Activated naive CD4-positive, alpha-beta T cell treated with anti-CD3 and anti-CD28 coated beads, Interleukin-2, amount 10 ng/mL, durations not matched to agents 7 days and 5 days (primary cell): Measurements from ENCODE around the gene MGAT3.

ENCODE experiments used
- CTCF ChIA-PET: fragments of 350-600 bp; sonication (Branson Sonifier 250); formaldehyde crosslinking; loops from one replicate; lab custom pipeline; 2021; ENCODE audit warnings: antibody characterized with exemption; lab: Charles Lee
- DNase-seq: peaks from one replicate; pipeline ENCODE4 v3.0.0-alpha.2; 2020
- H3K27ac Mint-ChIP-seq: one replicate; pipeline ENCODE4 v1.8.0; 2021; ENCODE audit warnings: mild to moderate bottlenecking, moderate library complexity, mixed read lengths
- H3K27me3 Mint-ChIP-seq: one replicate; pipeline ENCODE4 v1.8.0; 2021; ENCODE audit warnings: mild to moderate bottlenecking, mixed read lengths
- H3K36me3 Mint-ChIP-seq: one replicate; pipeline ENCODE4 v1.8.0; 2021; ENCODE audit warnings: mixed read lengths
- H3K4me1 Mint-ChIP-seq: one replicate; pipeline ENCODE4 v1.8.0; 2021; ENCODE audit warnings: mixed read lengths
- H3K4me3 Mint-ChIP-seq: one replicate; pipeline ENCODE4 v1.8.0; 2021; ENCODE audit warnings: mild to moderate bottlenecking, moderate library complexity, mixed read lengths
- H3K9me3 Mint-ChIP-seq: one replicate; pipeline ENCODE4 v1.8.0; 2021; ENCODE audit warnings: mixed read lengths

MGAT3 gene

DNA sequence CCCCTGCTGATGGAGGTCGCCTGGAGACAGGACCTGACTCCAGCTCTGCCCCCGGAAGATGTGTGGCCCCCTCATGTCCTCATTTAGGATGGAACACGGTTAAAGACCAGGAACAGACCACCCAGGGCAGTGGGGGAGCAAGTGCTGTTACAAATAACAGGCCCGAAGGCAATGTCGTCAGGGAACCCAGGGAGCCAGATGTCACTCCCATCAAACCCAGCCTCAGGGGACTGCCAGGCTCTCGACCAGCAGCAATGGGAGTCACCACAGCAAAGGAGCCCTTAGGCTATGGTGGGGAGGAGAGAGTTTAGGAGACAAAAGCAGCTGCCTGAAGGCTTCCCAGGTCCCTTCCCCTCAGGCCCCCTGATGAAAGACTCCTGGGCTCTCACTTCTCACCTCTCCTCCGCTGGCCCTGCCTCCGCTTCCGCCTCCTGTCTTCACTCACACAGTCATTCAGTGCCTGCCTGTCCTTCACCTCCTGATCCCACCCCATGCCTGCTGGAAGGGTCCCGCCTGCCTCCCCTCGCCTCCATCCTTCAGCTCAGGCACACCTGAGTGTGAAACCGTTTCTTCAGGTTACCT is 71.4 kb downstream of the MGAT3 start:
- peak overlapping the region; percentile 88 for H3K27ac Mint-ChIP-seq
- peaks cover 65% of the 10 kb centered on the region for H3K36me3 Mint-ChIP-seq
- no peaks in the 10 kb centered on the region for H3K27me3 Mint-ChIP-seq
- DNase-seq: no peak
- H3K9me3 Mint-ChIP-seq: no peaks in the 10 kb centered on the region
- CTCF ChIA-PET: interaction anchor here (0.8 to 7.0 kb wide), 13 partner anchors 12 to 508 kb away, joined by 3 to 216 read pairs (median 6); partner anchors contain the start of genes MIEF1, RPL3 and TAB1
- H3K4me3 Mint-ChIP-seq: no peak overlapping the region
- peaks cover 89% of the 10 kb centered on the region for H3K4me1 Mint-ChIP-seq

DNA sequence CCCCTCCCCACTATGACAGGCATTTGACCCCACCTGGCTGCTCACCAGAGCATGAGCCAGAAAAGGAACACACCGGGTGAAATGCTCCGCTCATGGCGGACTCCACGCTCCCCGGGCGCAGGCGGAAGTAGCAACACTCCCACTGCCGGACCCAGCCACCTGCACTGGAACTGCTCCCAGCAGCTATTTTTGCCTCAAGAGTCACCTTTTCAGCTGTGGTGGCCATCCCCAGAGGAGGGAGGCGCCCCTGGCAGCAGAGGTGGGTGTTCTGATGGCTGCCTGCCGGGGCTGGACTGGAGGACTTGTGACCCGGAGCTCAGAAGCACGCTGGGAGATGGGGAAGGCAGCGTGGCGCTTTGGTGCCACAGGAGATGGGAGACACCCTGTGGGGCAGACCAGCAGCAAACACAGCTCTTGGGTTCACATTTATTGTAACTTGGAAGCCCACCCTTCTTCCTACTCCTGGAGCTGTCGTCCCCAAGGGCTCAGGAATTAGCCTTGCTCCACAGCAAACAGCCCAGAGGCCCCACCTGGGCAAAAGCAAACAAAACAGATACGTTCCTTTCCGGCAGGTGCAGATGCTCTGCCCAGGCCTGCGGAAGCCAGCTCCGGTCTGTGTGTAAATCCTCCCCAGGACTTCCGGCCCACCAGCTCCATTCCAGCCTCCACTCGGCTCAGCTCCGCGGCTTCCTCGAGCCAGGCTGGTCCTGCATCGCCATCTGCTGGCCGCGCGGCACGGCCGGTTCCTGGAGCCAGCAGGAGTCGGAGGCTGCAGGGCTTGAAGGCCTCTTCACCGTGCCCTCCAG is 72.1 kb downstream of the MGAT3 start:
- peak overlapping the region; percentile 61 for H3K4me3 Mint-ChIP-seq
- H3K27ac Mint-ChIP-seq: peak overlapping the region; percentile 88
- peaks cover 61% of the 10 kb centered on the region for H3K36me3 Mint-ChIP-seq
- H3K9me3 Mint-ChIP-seq: no peaks in the 10 kb centered on the region
- DNase-seq: peak; percentile 95
- CTCF ChIA-PET: interaction anchor here (0.6 to 7.0 kb wide), 23 partner anchors 9 to 512 kb away, joined by 3 to 216 read pairs (median 5); partner anchors contain the start of genes ATF4, MIEF1, RPL3 and TAB1
- H3K4me1 Mint-ChIP-seq: peaks cover 89% of the 10 kb centered on the region
- no peaks in the 10 kb centered on the region for H3K27me3 Mint-ChIP-seq

DNA sequence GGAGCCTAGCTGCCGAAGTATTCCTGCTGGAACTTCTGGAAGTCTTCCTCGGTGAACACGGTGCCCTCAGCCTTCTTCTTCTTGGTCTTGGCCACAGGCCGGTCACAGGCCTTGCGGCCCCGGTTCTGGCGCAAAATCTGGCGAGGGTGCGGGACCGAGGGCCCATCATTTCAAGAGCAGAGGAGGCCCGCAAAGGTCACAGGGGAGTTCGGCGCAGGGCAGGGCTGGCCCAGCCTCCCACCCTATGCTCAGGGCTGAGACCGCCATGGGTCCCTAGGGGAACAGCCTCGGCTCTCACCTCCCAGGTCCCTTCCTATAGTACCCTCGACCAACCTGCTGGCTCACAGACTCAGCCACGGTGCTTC is 72.7 kb downstream of the MGAT3 start:
- Mint-ChIP-seq H3K36me3 (peaks cover 57% of the 10 kb centered on the region), H3K4me1 (peaks cover 90% of the 10 kb centered on the region), H3K4me3 (peak overlapping the region; percentile 61), H3K9me3 (no peaks in the 10 kb centered on the region), H3K27me3 (no peaks in the 10 kb centered on the region), H3K27ac (peak overlapping the region; percentile 15)
- no peak for DNase-seq
- CTCF ChIA-PET: interaction anchor here (0.6 to 7.0 kb wide), 19 partner anchors 10 to 511 kb away, joined by 3 to 216 read pairs (median 6); partner anchors contain the start of genes ATF4, MIEF1, RPL3 and TAB1

DNA sequence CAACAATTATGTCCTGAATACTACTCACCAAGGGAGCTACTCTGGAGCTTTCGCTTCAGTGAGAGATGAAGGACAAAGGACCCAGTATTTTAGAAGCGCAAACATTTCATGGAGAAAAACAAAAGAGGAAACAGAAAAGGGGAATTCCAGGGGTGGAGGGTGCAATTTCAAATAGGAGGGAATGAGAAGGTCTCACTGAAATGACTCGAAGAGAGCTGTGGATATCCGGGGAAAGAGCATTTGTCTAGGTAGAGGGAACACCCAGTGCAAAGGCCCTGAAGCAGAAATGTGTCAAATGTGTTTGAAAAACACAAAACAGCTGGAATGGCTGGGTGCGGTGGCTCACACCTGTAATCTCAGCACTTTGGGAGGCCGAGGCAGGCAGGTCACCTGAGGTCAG is 73.3 kb downstream of the MGAT3 start:
- peak overlapping the region; percentile 4 for H3K4me3 Mint-ChIP-seq
- CTCF ChIA-PET: interaction anchor here (0.7 to 7.0 kb wide), 9 partner anchors 10 to 495 kb away, joined by 3 to 216 read pairs (median 5); partner anchors contain the start of genes ATF4, RPL3 and TAB1
- H3K4me1 Mint-ChIP-seq: peaks cover 84% of the 10 kb centered on the region
- no peak for DNase-seq
- no peaks in the 10 kb centered on the region for H3K27me3 Mint-ChIP-seq
- H3K36me3 Mint-ChIP-seq: peaks cover 50% of the 10 kb centered on the region
- no peaks in the 10 kb centered on the region for H3K9me3 Mint-ChIP-seq
- H3K27ac Mint-ChIP-seq: peak overlapping the region; percentile 15

DNA sequence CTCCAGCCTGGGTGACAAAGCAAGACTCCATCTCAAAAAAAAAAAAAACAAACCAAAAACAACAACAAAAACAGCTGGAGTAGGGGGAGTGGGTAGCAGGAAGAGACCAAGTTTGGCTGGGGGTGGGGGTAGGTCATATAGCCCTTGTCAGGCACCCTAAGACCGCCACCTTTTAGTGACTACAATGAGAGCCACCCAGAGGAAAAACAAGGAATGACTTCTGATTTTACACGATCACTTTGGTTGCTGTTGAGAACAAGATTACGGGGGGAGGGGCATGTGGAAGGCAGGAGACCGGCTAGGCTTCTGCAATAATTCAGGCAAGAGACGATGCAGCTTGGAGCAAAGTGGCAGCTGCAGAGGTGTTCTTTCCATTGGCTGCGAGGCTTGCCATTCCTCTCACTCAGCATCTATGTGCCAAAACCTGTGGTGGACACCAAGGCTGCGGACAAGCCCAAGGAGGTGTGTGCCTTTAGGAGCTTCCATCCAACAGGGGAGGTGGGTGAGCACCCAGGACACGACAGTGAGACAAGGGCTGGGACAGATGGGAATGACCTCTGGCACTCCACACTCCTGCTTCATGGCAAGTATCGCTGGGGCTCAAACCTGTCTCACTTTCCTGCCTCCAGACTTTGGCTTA is 74.0 kb downstream of the MGAT3 start:
- Mint-ChIP-seq H3K36me3 (peaks cover 44% of the 10 kb centered on the region), H3K4me3 (peak overlapping the region; percentile 98), H3K4me1 (peaks cover 77% of the 10 kb centered on the region), H3K9me3 (no peaks in the 10 kb centered on the region), H3K27me3 (no peaks in the 10 kb centered on the region), H3K27ac (peak overlapping the region; percentile 55)
- peak; percentile 50 for DNase-seq
- CTCF ChIA-PET: interaction anchor here (0.6 to 7.0 kb wide), 9 partner anchors 9 to 494 kb away, joined by 3 to 216 read pairs (median 5); partner anchors contain the start of genes ATF4 and TAB1

DNA sequence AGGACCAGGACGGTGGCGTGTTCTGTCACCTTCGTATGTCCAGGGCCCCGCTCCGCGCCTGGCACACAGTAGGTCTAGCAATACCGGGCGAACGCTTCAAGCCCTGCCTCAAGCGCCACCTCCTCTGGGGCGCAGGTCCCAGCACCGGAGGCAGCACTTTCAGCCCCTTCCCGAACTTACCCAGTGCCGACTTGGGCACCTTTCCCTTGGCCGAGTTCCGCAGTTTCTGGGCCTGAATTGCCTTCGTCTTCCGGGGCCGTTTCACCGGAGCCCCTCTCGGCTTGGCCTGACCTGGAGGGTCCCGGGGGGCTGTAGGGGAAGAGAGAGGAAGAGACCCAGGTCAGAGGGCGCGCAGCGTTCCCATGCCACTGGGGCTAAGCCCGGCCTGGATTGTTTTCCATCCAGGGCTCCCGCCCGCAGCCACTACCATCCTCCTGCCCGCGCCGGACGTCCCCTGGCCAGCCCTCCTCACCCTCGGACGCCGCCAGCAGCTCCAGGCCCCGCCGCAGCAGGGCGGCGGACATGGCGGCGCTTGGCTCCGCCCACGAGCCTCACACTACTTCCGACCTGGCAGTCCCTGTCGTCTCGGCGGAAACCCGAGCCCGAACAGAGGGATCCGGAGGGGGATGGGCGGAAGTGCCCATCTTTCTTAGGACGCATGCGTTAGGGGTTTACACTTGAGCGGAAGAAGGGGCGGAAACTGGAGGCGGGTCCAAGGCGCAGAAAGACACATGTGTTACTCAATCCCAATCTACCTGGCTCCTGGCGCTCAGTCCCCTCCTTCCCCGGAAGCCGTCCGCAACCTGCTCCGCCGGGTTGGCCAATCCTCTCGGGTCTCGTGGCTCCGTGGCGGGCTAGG is 75.6 kb downstream of the MGAT3 start, which contains the start of gene RPS19BP1:
RPS19BP1 (minus strand) TSS at position 534 of the 859 bp plus-strand sequence; CDS start at position 524, 10 bp downstream.
- Mint-ChIP-seq H3K4me3 (peak within 1 kb of the TSS; percentile 98), H3K9me3 (no peaks in the 10 kb centered on the region), H3K4me1 (peaks cover 64% of the 10 kb centered on the region), H3K36me3 (peaks cover 34% of the 10 kb centered on the region), H3K27me3 (no peaks in the 10 kb centered on the region), H3K27ac (peak within 1 kb of the TSS; percentile 93)
- DNase-seq: peak; percentile 100
- CTCF ChIA-PET: interaction anchor here (1.6 to 7.0 kb wide), 4 partner anchors 16 to 216 kb away, joined by 5 to 216 read pairs (median 38); no protein-coding TSS in a partner anchor

DNA sequence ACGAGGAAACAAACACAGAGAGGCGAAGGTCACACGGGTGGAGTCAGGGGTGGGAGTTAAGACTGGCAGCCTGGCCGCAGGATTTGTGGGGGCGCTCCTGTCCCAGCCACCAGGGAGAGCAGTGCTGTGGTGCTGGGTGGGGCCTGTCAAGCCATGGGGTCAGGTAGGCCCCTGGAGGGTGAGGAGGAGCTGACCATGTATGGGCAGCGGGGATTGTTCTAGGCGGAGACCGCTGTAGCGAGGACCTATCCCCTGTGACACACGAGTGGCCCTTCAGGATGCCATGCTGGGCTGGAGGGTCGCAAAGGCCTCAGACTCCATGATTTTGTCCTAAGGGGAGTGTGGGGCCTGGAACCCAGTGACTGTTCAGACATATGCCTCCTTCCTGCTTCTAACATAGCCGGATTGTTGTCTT is 77.3 kb downstream of the MGAT3 start:
- H3K4me3 Mint-ChIP-seq: no peak overlapping the region
- no peaks in the 10 kb centered on the region for H3K27me3 Mint-ChIP-seq
- H3K36me3 Mint-ChIP-seq: peaks cover 30% of the 10 kb centered on the region
- H3K9me3 Mint-ChIP-seq: no peaks in the 10 kb centered on the region
- DNase-seq: no peak
- peaks cover 47% of the 10 kb centered on the region for H3K4me1 Mint-ChIP-seq
- CTCF ChIA-PET: interaction anchor here (0.6 to 4.7 kb wide), 19 partner anchors 11 to 643 kb away, joined by 3 to 86 read pairs (median 5); partner anchors contain the start of gene TNRC6B
- peak overlapping the region; percentile 72 for H3K27ac Mint-ChIP-seq

DNA sequence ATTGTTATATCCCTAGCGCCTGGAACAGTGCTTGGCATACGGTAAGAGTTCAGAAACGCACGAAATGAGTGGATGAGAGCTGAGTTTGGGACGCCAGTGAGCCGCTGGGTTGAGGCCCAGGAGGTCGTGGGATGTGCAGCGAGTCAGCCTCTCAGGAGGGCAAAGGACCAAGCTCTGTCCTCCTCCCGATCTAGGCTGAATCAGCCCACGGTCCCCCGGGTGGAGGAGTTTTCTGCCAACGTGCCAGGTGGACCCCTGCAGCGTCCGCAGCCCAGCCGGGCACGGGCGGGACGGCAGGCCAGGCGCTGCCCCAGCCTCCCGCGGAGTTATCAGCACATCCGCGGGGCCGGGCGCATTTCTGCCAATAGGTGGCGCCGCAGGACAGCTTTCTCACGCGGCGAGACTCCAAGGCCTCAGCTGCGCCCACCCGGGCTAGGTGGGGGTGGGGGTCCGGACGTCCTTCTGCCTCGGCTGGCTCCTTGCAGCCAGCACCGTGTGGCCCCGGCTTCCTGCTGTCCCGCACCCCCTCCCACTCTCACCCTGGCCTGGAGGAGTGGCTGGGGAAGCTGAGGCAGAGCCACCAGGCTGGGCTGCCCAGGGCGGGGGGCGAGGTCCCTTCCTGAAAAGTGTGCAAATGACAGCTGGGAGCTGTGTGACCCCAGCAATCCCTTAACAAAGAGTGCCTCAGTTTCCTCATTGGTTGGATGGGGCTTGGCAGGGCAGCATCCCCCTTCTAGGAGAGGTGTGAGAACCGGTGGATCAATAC is 78.0 kb downstream of the MGAT3 start:
- CTCF ChIA-PET: interaction anchor here (0.6 to 4.7 kb wide), 26 partner anchors 10 to 813 kb away, joined by 3 to 86 read pairs (median 4); partner anchors contain the start of gene TNRC6B
- Mint-ChIP-seq H3K9me3 (no peaks in the 10 kb centered on the region), H3K4me3 (no peak overlapping the region), H3K27ac (no peak overlapping the region), H3K4me1 (peaks cover 40% of the 10 kb centered on the region), H3K36me3 (peaks cover 23% of the 10 kb centered on the region), H3K27me3 (peaks cover 4% of the 10 kb centered on the region)
- DNase-seq: peak; percentile 87

DNA sequence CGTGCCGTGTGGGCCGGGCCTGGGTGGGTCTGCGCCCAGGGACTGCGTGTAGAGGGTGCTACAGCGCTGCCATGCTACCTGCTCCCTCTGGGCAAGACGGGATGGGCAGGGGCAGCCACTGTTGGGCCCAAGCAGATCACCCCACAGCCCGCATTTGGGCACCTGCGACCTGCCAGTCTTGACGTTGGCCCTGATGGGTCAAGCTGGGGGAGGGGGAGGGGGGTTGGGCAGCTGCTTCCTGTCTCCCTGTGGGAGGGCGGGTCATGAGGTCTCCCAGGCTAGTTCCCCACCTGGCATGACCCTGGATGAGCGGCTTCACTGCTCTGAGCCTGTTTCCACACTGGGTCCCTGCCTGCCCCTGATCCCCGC is 78.5 kb downstream of the MGAT3 start:
- Mint-ChIP-seq H3K4me3 (no peak overlapping the region), H3K4me1 (peaks cover 35% of the 10 kb centered on the region), H3K9me3 (no peaks in the 10 kb centered on the region), H3K36me3 (peaks cover 19% of the 10 kb centered on the region), H3K27me3 (peaks cover 10% of the 10 kb centered on the region), H3K27ac (no peak overlapping the region)
- no peak for DNase-seq
- CTCF ChIA-PET: interaction anchor here (0.6 to 4.7 kb wide), 20 partner anchors 9 to 812 kb away, joined by 3 to 86 read pairs (median 6); partner anchors contain the start of gene TNRC6B

DNA sequence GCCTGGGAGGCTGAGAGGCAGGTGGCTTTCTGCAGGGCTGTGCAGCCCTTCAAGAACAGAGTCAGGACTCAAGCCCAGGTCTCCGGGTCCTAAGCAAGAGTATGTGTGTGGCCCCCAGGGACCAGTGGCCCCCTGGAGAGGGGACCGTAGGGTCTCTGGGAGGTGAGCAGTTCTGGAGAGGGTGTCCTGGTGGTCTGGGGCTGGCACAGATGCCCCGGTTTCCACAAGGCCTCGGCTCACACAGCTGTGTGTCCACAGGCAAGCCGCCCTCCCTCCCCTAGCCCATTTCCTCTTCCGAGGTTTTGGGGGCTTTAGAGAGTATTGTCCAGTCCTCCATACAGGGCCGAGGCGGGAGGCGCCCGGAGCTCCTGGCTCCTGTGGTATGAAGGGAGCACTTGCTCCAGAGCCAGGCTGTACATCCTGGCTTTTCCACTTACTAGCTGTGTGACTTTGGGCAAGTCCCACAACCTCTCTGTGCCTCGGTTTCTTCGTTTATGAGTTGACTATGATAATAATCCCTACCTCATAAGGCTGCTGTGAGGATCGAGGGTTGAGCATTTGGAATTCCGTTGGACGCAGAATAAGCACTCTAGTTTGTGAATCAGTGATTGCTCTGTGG is 79.1 kb downstream of the MGAT3 start:
- no peak for DNase-seq
- CTCF ChIA-PET: interaction anchor here (1.0 to 4.7 kb wide), 11 partner anchors 31 to 812 kb away, joined by 3 to 86 read pairs (median 8); no protein-coding TSS in a partner anchor
- no peaks in the 10 kb centered on the region for H3K9me3 Mint-ChIP-seq
- H3K4me1 Mint-ChIP-seq: peaks cover 29% of the 10 kb centered on the region
- H3K27ac Mint-ChIP-seq: no peak overlapping the region
- peaks cover 13% of the 10 kb centered on the region for H3K27me3 Mint-ChIP-seq
- peaks cover 13% of the 10 kb centered on the region for H3K36me3 Mint-ChIP-seq
- H3K4me3 Mint-ChIP-seq: no peak overlapping the region

DNA sequence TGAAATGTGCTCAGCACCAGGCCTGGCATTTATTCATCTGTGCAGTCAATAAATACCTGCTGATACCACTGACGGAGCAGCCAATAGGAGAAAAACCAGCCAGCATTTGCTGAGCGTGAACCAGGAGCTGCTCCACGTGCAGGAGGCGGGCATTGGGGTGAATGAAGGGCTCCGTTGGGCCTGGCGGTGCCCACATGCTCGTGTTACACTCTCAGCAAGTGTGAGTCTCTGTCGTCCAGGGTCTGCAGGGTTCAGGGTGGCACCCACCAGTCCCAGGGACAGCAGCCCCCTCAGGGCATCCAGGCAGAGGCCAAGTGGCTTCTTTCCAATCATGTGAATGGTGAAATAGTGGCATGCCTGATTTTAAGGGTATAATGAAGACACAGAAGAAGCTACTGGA is 79.9 kb downstream of the MGAT3 start:
- Mint-ChIP-seq H3K36me3 (peaks cover 7% of the 10 kb centered on the region), H3K27ac (no peak overlapping the region), H3K9me3 (no peaks in the 10 kb centered on the region), H3K4me1 (peaks cover 21% of the 10 kb centered on the region), H3K27me3 (peaks cover 17% of the 10 kb centered on the region), H3K4me3 (no peak overlapping the region)
- DNase-seq: no peak
- CTCF ChIA-PET: interaction anchor here (0.7 to 4.7 kb wide), 7 partner anchors 30 to 811 kb away, joined by 3 to 86 read pairs (median 3); no protein-coding TSS in a partner anchor

DNA sequence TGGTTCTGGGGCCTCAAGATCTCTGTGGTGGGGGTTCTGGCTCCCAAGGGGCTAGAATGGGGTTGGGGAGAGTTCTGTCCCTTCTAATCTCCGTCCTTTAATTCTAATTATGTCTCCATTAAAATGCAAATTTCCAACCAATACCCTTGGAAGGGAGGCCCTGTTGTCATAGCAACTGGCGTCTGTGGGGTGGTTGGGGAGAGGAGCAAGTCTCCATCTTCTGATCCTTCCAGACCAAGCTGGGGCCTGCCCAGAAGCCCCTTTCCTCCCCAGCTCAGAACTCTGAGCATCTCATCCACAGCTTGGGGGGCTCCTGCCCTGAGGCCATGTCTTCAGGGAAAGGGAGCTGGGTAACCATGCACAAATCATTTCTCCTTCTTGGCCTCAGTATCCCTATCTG is 81.2 kb downstream of the MGAT3 start:
- H3K27me3 Mint-ChIP-seq: peaks cover 25% of the 10 kb centered on the region
- CTCF ChIA-PET: interaction anchor here (1.3 to 4.1 kb wide), 3 partner anchors 44 to 499 kb away, joined by 4 to 45 read pairs (median 7); no protein-coding TSS in a partner anchor
- H3K4me1 Mint-ChIP-seq: peaks cover 11% of the 10 kb centered on the region
- no peaks in the 10 kb centered on the region for H3K9me3 Mint-ChIP-seq
- no peaks in the 10 kb centered on the region for H3K36me3 Mint-ChIP-seq
- no peak for DNase-seq
- H3K4me3 Mint-ChIP-seq: no peak overlapping the region
- H3K27ac Mint-ChIP-seq: no peak overlapping the region
